ENCODE measurements around the gene PALLD. TPM values are rescaled to one million over a fixed set of nuclear protein-coding genes. Genes with fewer than 3 reads are reported as not detected.

Gene PALLD
- total RNA-seq, 8 experiments from 2014 or later, result 15.5 to 50.3 (median 24.3) TPM

DNA sequence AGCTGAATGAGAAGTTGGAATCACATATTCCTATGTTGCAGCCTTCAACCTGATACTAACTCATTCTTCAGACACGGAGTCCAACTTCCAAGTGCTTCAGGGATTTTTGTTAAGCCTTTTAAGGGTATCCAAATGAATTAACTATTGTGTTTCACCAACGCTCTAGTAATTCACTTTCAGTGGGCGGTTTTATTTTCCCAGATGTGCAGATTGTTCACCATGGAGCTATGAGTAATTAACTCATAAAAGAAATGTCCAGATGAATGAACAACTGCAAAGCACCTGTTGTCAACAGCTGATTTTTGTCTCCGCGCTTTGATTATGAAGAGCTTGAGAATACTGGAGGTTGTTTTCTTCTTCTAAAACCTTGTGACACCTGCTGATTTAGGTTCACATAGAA lies 325.6 kb downstream of the PALLD start:
- H3K27ac ChIP-seq, result no peak overlapping the region
- no peak for ATAC-seq (replicated peaks in 6 of 8)
- 42 to 100% (median 78%) methylated on average over 2 to 5 of the region's 5 CpGs; no CpG with 5 or more reads in 1 of the 10 experiments for WGBS, 10 experiments
- in situ Hi-C loops (cut with MboI; ENCODE audit: low pct_unique_long_range_greater_than_20kb in 2 of 9, low sequenced_read_pairs in 9 of 9, unreplicated experiment in 9 of 9), result no loop called here
- peaks cover 0 to 1% of the 10 kb centered on the region in 2 donors for H3K4me1 ChIP-seq (replicated peaks in 1 of 2)
- no peak overlapping the region for H3K4me3 ChIP-seq

DNA sequence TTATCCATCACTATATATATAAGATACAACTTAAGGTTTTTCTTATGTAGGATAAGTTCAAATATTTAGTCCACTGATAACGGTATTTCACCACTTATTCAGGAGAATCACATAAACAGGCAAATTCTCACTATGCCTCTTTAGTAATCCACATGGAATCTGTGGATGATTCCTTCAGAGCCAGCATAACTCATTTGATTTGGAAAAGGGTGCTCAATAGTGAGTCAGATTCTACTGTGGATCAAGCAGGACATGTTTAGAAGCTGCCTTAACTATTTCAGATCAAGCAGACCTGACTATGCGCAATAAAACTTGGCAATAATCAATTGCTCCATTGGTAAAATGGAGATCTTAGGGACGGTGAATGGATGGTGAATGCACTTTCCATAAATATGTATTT lies 329.1 kb downstream of the PALLD start:
- ATAC-seq (replicated peaks in 6 of 8), result no peak
- H3K4me1 ChIP-seq (replicated peaks in 1 of 2), result no peaks in the 10 kb centered on the region
- in situ Hi-C loops (cut with MboI; ENCODE audit: low pct_unique_long_range_greater_than_20kb in 2 of 9, low sequenced_read_pairs in 9 of 9, unreplicated experiment in 9 of 9), result loop anchor here in 1 of 9 experiments (25.0 kb wide), 1 partner anchor 114 kb away; no protein-coding TSS in a partner anchor
- H3K27ac ChIP-seq, result no peak overlapping the region
- no peak overlapping the region for H3K4me3 ChIP-seq
- WGBS, 10 experiments, result 33 to 100% (median 87%) methylated on average over 1 to 3 of the region's 3 CpGs; no CpG with 5 or more reads in 1 of the 10 experiments

DNA sequence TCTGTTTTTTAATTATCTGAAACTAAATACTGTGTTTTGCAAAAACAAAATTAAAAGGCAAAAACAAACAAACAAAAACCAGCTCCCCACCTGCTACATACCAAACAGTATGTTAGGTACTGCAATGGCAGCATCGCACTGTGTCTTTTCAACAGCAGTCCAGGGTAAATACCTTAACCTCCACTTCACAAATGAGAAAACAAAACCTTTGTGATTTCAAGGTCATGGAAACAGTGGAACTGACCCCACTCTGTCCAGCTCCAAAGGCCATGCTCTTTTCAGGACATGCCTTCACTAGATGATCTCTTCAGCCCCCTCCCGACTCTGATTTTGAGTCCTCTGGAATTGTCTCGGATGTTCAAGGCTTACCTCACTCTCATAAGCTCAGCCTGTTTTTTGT lies 329.8 kb downstream of the PALLD start:
- no peak for ATAC-seq (replicated peaks in 6 of 8)
- Histone ChIP-seq H3K4me3 (no peak overlapping the region), H3K27ac (no peak overlapping the region), H3K4me1 (replicated peaks in 1 of 2) (no peaks in the 10 kb centered on the region)
- 71 to 100% (median 92%) methylated on average over 1 to 3 of the region's 3 CpGs; no CpG with 5 or more reads in 2 of the 10 experiments for WGBS, 10 experiments
- in situ Hi-C loops (cut with MboI; ENCODE audit: low pct_unique_long_range_greater_than_20kb in 2 of 9, low sequenced_read_pairs in 9 of 9, unreplicated experiment in 9 of 9), result loop anchor here in 1 of 9 experiments (25.0 kb wide), 1 partner anchor 114 kb away; no protein-coding TSS in a partner anchor

DNA sequence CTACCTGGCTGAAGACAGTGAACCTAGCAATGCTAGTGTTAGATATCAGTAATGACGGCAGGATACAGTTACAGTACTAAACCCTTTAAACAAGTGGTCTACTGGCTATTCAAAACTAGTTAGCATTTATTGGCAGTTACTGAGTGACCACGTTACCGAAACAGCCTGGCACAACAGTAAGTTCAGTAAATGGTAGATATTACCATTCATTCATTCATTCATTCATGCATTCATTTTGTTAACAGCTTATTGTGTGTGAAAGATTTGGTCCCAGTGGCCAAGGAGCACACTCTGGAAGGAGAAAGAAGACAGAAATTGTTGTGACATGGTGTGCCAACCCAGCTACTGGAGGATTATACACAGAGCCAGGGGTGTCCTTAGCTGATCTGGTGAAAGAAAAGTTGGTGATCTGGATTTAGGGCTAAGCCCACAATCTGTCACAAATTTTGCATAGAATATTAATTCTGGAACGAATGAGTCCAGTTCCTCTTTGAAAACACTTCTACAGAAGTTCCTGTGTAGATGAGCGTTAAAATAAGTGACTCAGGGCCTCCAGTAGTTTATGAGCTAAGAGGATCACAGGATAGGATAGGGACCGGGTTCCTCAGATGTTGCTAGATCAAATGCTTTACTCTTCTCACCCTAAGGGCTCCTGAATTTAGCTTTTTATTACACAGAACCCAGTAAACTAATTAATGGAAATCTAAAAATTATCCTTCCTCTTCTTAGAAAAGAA lies 334.1 kb downstream of the PALLD start:
- peak in 1 of 8 experiments; percentile 3 for ATAC-seq (replicated peaks in 6 of 8)
- H3K27ac ChIP-seq, result no peak overlapping the region
- in situ Hi-C loops (cut with MboI; ENCODE audit: low pct_unique_long_range_greater_than_20kb in 2 of 9, low sequenced_read_pairs in 9 of 9, unreplicated experiment in 9 of 9), result loop anchor here in 1 of 9 experiments (25.0 kb wide), 1 partner anchor 119 kb away; no protein-coding TSS in a partner anchor
- 32 to 100% (median 80%) methylated on average over 1 to 6 of the region's 6 CpGs for WGBS, 10 experiments
- H3K4me1 ChIP-seq (replicated peaks in 1 of 2), result peaks cover 0 to 13% of the 10 kb centered on the region in 2 donors
- H3K4me3 ChIP-seq, result peak overlapping the region in 3 of 5 donors; percentile 78 to 93 (median 88)

DNA sequence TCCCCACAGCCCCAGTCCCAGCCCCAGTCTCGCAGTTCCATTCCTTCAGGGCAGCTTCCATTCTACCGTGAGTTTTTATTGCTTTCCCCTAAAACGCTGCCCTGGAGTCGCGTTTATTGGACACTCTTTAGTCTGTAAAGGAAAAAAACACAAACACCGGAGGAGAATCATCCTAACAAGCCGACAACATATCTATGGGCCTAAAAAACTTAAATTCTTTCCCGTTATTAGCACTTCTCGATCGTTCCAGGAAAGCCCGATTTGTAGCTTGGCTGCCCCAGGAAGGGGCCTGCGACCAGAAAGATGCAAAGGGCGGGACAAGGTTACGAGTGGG lies 334.7 kb downstream of the PALLD start:
- Histone ChIP-seq H3K27ac (peak overlapping the region in 1 of 2 donors; percentile 95), H3K4me3 (peak overlapping the region; percentile 76 to 95 (median 88)), H3K4me1 (replicated peaks in 1 of 2) (peaks cover 0 to 13% of the 10 kb centered on the region in 2 donors)
- WGBS, 10 experiments, result 0 to 13% (median 4%) methylated on average over 2 to 6 of the region's 14 CpGs; no CpG with 5 or more reads in 4 of the 10 experiments
- in situ Hi-C loops (cut with MboI; ENCODE audit: low pct_unique_long_range_greater_than_20kb in 2 of 9, low sequenced_read_pairs in 9 of 9, unreplicated experiment in 9 of 9), result loop anchor here in 1 of 9 experiments (25.0 kb wide), 1 partner anchor 119 kb away; no protein-coding TSS in a partner anchor
- ATAC-seq (replicated peaks in 6 of 8), result peak in 4 of 8 experiments; percentile 1 to 7 (median 6)

DNA sequence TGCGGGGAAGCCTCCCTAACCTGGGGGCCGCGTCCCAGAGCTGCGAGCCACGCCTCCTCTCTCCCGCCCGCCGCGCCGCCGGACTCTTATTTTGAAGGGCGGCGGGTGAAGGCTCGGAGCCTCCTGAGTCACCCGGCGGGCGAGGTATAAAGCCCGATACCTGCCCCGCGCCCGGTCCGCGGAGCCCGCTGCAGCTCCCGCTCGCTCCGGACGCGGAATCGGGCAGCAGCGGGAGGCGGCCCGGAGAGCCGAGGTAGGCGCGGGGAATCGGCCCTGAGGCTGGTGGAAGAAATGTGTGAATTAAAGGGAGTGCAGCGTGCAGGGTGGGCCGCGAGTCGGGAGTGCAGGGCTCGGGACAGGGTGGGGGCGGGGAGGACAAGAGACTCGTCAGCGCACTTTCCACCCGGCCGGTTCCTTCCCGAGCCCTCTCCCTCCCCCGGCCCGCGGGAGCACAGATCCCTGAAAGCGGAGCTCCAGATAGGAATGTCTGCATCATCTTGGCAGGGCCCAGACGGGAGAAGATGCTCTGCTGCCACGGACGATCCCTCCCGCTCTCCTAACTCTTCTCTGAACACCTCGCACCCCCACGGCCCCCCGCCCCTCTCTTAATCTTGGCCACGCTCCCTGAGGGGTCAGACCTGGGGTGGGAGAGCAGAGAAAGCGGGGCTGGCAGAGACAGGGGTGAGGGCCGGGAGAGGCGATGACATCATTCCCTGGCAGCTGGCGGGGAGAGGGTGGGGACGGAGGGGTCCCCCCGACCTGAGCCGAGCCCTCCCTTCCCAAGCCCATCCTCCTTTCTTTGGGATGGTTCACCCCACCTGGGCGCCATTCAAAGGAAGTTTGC lies 335.3 kb downstream of the PALLD start:
- Histone ChIP-seq H3K4me3 (peak overlapping the region; percentile 76 to 95 (median 88)), H3K27ac (peak overlapping the region; percentile 74 to 95), H3K4me1 (replicated peaks in 1 of 2) (peaks cover 0 to 13% of the 10 kb centered on the region in 2 donors)
- WGBS, 10 experiments, result 0% methylated on average over 1 to 5 of the region's 68 CpGs; no CpG with 5 or more reads in 8 of the 10 experiments
- in situ Hi-C loops (cut with MboI; ENCODE audit: low pct_unique_long_range_greater_than_20kb in 2 of 9, low sequenced_read_pairs in 9 of 9, unreplicated experiment in 9 of 9), result loop anchor here in 1 of 9 experiments (25.0 kb wide), 1 partner anchor 120 kb away; no protein-coding TSS in a partner anchor
- peak; percentile 75 to 87 (median 78) for ATAC-seq (replicated peaks in 6 of 8)

DNA sequence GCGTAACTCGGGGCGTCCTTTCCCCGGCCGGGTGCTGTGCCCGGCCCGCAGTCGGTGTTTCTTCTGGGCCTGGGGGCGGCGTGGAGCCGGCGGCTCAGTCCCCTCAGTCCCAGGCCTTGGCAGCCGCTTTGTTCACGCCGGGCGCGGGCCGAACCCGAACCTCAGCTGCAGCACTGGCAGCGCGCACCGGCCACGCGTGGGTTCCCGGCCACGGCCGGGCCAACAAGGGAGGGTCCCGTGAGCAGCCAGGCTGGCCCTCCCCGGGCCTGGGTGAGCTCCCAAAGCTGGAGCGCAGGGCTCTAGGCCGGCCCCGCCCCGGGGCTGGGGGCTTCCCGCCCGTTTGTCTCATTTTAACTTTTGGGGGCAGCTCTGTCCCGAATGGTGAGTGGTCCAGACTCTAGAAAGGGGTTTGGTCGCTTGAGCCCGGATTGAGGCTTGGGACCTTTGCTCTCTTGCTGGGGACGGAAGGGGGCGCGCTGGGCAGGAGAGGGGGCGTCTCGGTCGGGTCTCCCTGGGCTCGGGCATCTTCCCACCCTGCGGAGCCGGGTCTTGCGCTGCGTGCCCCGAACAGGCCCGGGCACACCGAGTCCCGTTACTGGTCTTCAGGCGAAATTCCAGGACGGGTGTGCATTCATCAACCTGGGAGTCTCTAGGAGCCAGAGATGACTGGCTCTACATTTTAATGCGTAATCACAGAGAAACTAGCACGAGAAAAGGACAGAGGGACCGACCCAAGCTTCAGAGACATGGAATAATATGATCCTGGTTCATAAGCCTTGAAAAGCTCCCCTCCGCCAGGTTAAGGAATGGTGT lies 336.1 kb downstream of the PALLD start:
- WGBS, 10 experiments, result 1 to 43% (median 17%) methylated on average over 1 to 30 of the region's 59 CpGs; no CpG with 5 or more reads in 5 of the 10 experiments
- peak overlapping the region; percentile 76 to 95 (median 88) for H3K4me3 ChIP-seq
- H3K27ac ChIP-seq, result peak overlapping the region; percentile 74 to 95
- peaks cover 0 to 13% of the 10 kb centered on the region in 2 donors for H3K4me1 ChIP-seq (replicated peaks in 1 of 2)
- in situ Hi-C loops (cut with MboI; ENCODE audit: low pct_unique_long_range_greater_than_20kb in 2 of 9, low sequenced_read_pairs in 9 of 9, unreplicated experiment in 9 of 9), result loop anchor here in 1 of 9 experiments (25.0 kb wide), 1 partner anchor 121 kb away; no protein-coding TSS in a partner anchor
- ATAC-seq (replicated peaks in 6 of 8), result peak; percentile 15 to 53 (median 47)

DNA sequence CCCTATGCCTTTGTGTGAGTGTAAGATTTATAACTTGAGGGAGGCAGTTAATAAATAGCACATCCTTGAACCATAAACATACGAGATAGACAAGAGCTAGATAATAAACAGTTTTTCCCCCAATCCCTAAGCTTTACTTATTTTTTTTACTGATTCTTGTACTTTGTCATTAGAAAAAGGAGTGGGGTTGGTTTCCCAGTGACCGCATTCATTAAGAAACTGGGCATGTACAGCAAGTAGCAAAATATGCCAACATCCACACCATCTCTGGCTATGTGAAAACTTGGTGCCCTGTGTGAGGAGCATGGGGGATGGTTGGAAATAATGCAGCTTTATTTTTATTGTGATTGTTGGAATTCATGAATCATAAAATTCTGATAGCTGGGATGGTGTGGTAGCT lies 337.0 kb downstream of the PALLD start:
- no peak for ATAC-seq (replicated peaks in 6 of 8)
- WGBS, 10 experiments, result 67 to 100% (median 90%) methylated on average over 1 to 2 of the region's 2 CpGs; no CpG with 5 or more reads in 2 of the 10 experiments
- no peak overlapping the region for H3K27ac ChIP-seq
- in situ Hi-C loops (cut with MboI; ENCODE audit: low pct_unique_long_range_greater_than_20kb in 2 of 9, low sequenced_read_pairs in 9 of 9, unreplicated experiment in 9 of 9), result loop anchor here in 1 of 9 experiments (25.0 kb wide), 1 partner anchor 122 kb away; no protein-coding TSS in a partner anchor
- H3K4me1 ChIP-seq (replicated peaks in 1 of 2), result peaks cover 0 to 13% of the 10 kb centered on the region in 2 donors
- H3K4me3 ChIP-seq, result peak overlapping the region; percentile 76 to 95 (median 88)

DNA sequence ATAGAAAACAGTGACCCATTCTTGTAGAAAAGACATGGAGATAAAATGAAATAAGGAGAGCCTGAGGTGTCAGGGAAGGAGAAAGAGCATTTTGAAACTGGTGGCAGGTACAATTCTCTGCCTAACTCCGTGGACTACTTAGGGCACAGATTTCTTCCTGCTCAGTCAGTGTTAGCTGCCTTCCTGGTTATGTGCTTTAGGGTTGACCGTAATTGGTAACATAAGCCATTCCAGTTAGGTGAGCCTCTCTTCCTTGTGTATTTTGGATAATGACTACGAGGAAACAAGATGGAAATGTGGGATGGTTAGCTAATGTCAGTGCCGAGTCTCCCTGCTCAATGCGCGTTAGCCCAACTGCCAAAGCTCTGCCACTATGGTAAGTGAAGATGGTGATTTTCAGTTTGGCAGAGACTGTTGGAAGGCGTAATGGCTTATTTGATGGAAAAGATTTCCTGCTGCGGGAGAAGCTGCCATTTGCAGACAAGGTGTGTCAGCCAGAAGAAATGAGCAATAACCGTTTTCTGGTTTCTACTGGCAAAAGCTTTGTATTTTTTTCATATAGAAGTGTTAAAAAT lies 339.1 kb downstream of the PALLD start:
- in situ Hi-C loops (cut with MboI; ENCODE audit: low pct_unique_long_range_greater_than_20kb in 2 of 9, low sequenced_read_pairs in 9 of 9, unreplicated experiment in 9 of 9), result loop anchor here in 1 of 9 experiments (25.0 kb wide), 1 partner anchor 124 kb away; no protein-coding TSS in a partner anchor
- Histone ChIP-seq H3K4me1 (replicated peaks in 1 of 2) (peaks cover 0 to 13% of the 10 kb centered on the region in 2 donors), H3K27ac (no peak overlapping the region), H3K4me3 (no peak overlapping the region)
- no peak for ATAC-seq (replicated peaks in 6 of 8)
- 67 to 100% (median 94%) methylated on average over 1 to 8 of the region's 9 CpGs; no CpG with 5 or more reads in 3 of the 10 experiments for WGBS, 10 experiments

DNA sequence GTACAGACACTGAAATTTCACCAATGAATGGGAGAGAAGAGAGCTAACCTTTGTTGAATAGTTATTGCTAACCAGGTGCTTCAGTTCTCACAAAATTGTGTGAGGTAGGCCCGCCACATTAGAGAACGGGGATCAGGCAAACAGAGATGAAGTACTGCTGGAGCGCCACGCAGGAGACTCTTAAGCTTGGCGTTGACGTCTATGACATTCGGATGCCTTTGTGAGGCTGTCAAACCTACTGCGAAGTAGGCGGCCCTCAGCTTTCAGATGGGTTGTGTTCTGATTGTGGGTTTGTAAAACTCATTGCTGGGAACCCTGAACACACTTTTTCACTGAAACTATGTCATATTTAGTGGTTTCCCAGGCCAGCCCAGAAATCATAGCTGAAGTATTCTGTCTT lies 339.6 kb downstream of the PALLD start:
- 78 to 100% (median 95%) methylated on average over 1 to 9 of the region's 9 CpGs; no CpG with 5 or more reads in 2 of the 10 experiments for WGBS, 10 experiments
- ATAC-seq (replicated peaks in 6 of 8), result no peak
- in situ Hi-C loops (cut with MboI; ENCODE audit: low pct_unique_long_range_greater_than_20kb in 2 of 9, low sequenced_read_pairs in 9 of 9, unreplicated experiment in 9 of 9), result loop anchor here in 1 of 9 experiments (25.0 kb wide), 1 partner anchor 124 kb away; no protein-coding TSS in a partner anchor
- peaks cover 0 to 13% of the 10 kb centered on the region in 2 donors for H3K4me1 ChIP-seq (replicated peaks in 1 of 2)
- H3K27ac ChIP-seq, result no peak overlapping the region
- no peak overlapping the region for H3K4me3 ChIP-seq

DNA sequence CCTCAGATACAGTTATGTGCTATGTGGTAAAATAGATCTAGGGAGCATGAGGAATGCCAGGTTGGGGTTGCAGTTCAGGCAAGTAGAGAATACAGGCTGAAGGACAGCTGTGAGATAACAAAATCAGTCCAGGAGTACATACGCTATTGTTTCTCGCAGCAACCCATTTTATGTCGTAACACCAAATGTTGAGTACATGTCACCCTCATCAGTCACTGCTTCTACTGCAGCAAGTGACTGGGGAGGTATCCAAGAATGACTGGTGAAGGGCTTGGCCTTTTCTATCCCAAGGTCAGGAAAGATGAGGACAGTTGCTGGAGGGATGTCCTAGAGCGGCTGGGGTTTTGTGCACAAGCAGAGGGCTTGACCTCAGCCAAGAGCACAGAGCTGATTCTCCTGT lies 341.1 kb downstream of the PALLD start:
- in situ Hi-C loops (cut with MboI; ENCODE audit: low pct_unique_long_range_greater_than_20kb in 2 of 9, low sequenced_read_pairs in 9 of 9, unreplicated experiment in 9 of 9), result loop anchor here in 1 of 9 experiments (25.0 kb wide), 1 partner anchor 126 kb away; no protein-coding TSS in a partner anchor
- 83 to 100% (median 98%) methylated on average over 1 to 4 of the region's 4 CpGs; no CpG with 5 or more reads in 4 of the 10 experiments for whole genome bisulfite sequencing, 10 experiments
- ATAC-seq (replicated peaks in 6 of 8), result no peak
- Histone ChIP-seq H3K4me1 (replicated peaks in 1 of 2) (peaks cover 0 to 13% of the 10 kb centered on the region in 2 donors), H3K4me3 (no peak overlapping the region), H3K27ac (no peak overlapping the region)
